Activated CD4-positive, alpha-beta T cell treated with anti-CD3 and anti-CD28 coated beads for 36 hours (primary cell): Measurements from ENCODE around the gene GIPC1. TPM values are rescaled to one million over a fixed set of nuclear protein-coding genes. Genes with fewer than 3 reads are reported as not detected.
A peak's percentile ranks its signal among the peaks of the same experiment; 100 is the strongest.

ENCODE experiments used
- ATAC-seq: fragments of 200-7000 bp; cut with Tn5 transposase; one replicate; pipeline ENCODE4 v1.10.0; 2021; ENCODE audit warnings: mild to moderate bottlenecking, moderate library complexity
- CTCF ChIA-PET: fragments of 350-600 bp; sonication (Branson Sonifier 250); formaldehyde crosslinking; loops from one replicate; lab custom pipeline; 2021; ENCODE audit warnings: antibody characterized with exemption; lab: Charles Lee
- POLR2A ChIA-PET: fragments of 350-600 bp; sonication (Branson Sonifier 250); formaldehyde crosslinking; loops from one replicate; lab custom pipeline; 2021; ENCODE audit warnings: antibody characterized with exemption, inconsistent platforms; lab: Charles Lee
- DNase-seq: peaks from one replicate; pipeline ENCODE4 v3.0.0-alpha.2; 2020
- H3K27ac Mint-ChIP-seq: one replicate; pipeline ENCODE4 v1.8.0; 2021; ENCODE audit warnings: mixed read lengths
- H3K27me3 Mint-ChIP-seq: one replicate; pipeline ENCODE4 v1.8.0; 2021; ENCODE audit warnings: mixed read lengths
- H3K36me3 Mint-ChIP-seq: one replicate; pipeline ENCODE4 v1.8.0; 2021; ENCODE audit warnings: low read depth, mixed read lengths
- H3K4me1 Mint-ChIP-seq: one replicate; pipeline ENCODE4 v1.8.0; 2021; ENCODE audit warnings: mixed read lengths
- H3K4me3 Mint-ChIP-seq: one replicate; pipeline ENCODE4 v1.8.0; 2021; ENCODE audit warnings: mild to moderate bottlenecking, moderate library complexity, mixed read lengths
- H3K9me3 Mint-ChIP-seq: one replicate; pipeline ENCODE4 v1.8.0; 2021; ENCODE audit warnings: low read depth, mixed read lengths
- intact Hi-C, 2 experiments: fragments of 100-400 bp; cut with DNase I in 1 of 2; cut with micrococcal nuclease in 1 of 2; formaldehyde crosslinking; loops; one replicate each; pipeline versions ENCODE4 v1.14.2 to v1.15.1; 2022 to 2024; cut with DNase I, micrococcal nuclease
- total RNA-seq, 2 experiments: library from RNA; stranded (reverse); gene quantifications; one replicate each; pipeline ENCODE4 v1.2.3, GENCODE V29; 2021

The GIPC1 gene
- total RNA-seq, 2 experiments from 2014 or later = 19.3 to 25.7 TPM

DNA sequence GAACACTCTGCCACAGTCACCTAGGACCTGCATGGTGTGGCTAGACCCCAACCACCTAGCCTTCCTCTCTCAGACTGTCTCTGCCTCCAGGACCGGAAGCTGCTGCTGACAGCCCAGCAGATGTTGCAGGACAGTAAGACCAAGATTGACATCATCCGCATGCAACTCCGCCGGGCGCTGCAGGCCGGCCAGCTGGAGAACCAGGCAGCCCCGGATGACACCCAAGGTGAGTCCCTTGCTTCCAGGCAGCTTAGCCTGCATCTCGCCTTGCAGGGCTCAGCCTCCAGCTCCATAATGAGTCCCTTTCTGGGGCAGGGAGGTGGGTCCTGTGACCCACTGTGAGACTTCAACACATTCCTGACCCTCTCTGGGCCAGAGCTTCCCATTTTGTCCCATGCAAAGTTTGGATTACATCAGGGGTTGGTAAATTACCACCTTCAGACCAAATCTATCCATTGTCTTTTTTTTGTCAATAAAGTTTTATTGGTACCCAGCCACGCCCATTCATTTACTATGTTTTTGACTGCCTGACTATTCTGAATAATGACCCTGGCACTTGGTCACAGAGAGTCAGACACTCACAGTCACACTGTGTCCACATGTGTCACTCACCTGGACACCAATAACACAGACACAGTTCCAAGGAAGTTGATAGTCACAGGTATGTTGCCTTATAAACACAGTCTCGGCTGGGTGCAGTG, 49.4 kb downstream of the GIPC1 start:
- POLR2A ChIA-PET = interaction anchor here (0.6 kb wide), 1 partner anchor 38 kb away, joined by 3 read pairs; no protein-coding TSS in a partner anchor
- H3K36me3 Mint-ChIP-seq = peaks cover 60% of the 10 kb centered on the region
- ATAC-seq = no peak
- H3K27me3 Mint-ChIP-seq = no peaks in the 10 kb centered on the region
- no peak overlapping the region for H3K4me3 Mint-ChIP-seq
- H3K27ac Mint-ChIP-seq = no peak overlapping the region
- intact Hi-C loops = no loop called here
- CTCF ChIA-PET = interaction anchor here (1.5 kb wide), 1 partner anchor 26 kb away, joined by 5 read pairs; no protein-coding TSS in a partner anchor
- no peak for DNase-seq
- no peaks in the 10 kb centered on the region for H3K9me3 Mint-ChIP-seq
- peaks cover 19% of the 10 kb centered on the region for H3K4me1 Mint-ChIP-seq

DNA sequence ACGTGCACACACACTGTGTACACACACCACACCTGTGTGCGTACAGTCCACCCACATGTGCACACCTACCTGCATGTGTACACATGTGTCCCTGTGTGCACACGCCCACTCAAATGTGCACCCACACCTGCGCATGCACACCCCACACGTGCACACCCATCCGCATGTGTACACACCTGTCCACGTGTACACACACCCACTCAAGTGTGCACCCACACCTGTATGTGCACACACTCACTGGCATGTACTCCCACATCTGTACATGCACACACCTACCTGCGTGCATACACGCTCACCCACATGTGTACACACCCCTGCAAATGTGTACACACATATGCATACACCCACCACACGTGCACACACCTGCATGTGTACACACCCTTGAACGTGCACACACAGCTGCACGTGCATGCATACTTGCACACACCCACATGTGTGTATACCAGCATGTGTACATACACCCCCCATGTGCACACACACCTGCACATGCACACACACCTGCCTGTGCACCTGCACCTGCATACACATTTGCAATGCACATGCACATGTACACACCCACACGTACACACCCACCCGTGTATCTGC, 52.2 kb downstream of the GIPC1 start:
- ChIA-PET POLR2A (no interaction called here), CTCF (no interaction called here)
- intact Hi-C loops = no loop called here
- no peaks in the 10 kb centered on the region for H3K9me3 Mint-ChIP-seq
- DNase-seq (no peak), ATAC-seq (no peak)
- no peak overlapping the region for H3K27ac Mint-ChIP-seq
- peaks cover 30% of the 10 kb centered on the region for H3K4me1 Mint-ChIP-seq
- no peak overlapping the region for H3K4me3 Mint-ChIP-seq
- H3K36me3 Mint-ChIP-seq = peaks cover 49% of the 10 kb centered on the region
- no peaks in the 10 kb centered on the region for H3K27me3 Mint-ChIP-seq

DNA sequence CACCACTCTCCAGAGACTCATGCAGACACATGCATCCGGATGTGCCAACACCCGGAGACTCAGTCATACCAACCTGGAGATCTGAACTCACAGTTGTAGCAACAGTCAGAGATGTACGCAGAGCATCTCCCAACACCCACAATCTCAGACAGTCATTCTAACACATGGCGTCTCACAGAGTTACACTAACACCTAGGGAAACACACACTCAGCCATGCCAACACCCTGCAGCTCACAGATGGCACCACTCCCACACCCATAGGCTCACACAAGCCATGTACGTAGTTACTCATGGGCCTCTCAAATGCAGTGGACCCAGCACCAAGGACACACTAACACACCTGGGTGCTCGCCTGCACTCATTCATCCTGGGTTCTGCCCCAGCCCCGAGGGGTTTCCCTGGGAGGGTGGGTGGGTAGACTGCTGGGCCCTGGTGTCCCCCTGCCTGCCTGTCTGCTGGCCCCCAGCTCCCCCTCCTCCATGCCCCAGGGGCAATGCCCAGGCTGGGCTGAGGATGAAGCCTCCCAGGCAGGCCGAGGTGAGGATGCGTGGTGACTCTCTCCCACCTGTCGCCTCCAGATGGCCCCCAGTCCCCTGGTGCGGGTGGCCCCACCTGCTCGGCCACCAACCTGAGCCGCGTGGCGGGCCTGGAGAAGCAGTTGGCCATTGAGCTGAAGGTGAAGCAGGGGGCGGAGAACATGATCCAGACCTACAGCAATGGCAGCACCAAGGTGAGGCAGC, 52.9 kb downstream of the GIPC1 start:
- H3K9me3 Mint-ChIP-seq = no peaks in the 10 kb centered on the region
- peaks cover 34% of the 10 kb centered on the region for H3K4me1 Mint-ChIP-seq
- intact Hi-C loops = no loop called here
- no peak overlapping the region for H3K27ac Mint-ChIP-seq
- no peak overlapping the region for H3K4me3 Mint-ChIP-seq
- ChIA-PET CTCF (no interaction called here), POLR2A (no interaction called here)
- peaks cover 46% of the 10 kb centered on the region for H3K36me3 Mint-ChIP-seq
- no peak for ATAC-seq
- no peak for DNase-seq
- H3K27me3 Mint-ChIP-seq = no peaks in the 10 kb centered on the region

DNA sequence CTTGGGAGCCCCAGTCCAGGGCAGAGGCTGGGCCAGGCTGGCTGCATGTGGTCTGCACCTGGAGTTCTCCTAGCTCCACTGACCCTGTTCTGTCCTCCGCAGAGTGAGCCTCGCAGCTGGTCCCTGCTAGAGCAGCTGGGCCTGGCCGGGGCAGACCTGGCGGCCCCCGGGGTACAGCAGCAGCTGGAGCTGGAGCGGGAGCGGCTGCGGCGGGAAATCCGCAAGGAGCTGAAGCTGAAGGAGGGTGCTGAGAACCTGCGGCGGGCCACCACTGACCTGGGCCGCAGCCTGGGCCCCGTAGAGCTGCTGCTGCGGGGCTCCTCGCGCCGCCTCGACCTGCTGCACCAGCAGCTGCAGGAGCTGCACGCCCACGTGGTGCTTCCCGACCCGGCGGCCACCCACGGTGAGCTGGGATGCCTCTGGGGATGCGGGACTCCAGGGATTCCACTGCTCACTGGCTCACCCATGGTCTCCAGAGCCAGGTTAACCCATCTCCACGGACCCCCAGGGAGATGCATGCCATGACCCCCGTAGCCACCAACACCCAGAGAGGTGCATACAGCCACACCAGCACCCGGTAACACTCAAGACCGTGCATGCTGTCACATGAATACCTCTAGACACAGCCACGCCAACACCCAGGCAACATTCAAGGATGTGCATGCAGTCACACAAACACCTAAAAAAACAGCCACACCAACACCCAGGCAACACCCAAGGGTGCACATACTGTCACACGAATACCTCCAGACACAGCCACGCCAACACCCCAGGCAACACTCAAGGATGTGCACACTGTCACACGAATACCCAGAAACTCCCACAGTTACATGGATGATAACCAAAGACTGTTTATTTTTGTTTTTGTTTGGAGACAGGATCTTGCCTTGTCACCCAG, 54.6 kb downstream of the GIPC1 start:
- peaks cover 42% of the 10 kb centered on the region for H3K4me1 Mint-ChIP-seq
- POLR2A ChIA-PET = no interaction called here
- intact Hi-C loops = no loop called here
- H3K4me3 Mint-ChIP-seq = peak overlapping the region; percentile 84
- no peaks in the 10 kb centered on the region for H3K9me3 Mint-ChIP-seq
- peak overlapping the region; percentile 43 for H3K27ac Mint-ChIP-seq
- CTCF ChIA-PET = interaction anchor here (0.6 to 0.8 kb wide), 3 partner anchors 13 to 209 kb away, joined by 3 read pairs; no protein-coding TSS in a partner anchor
- H3K27me3 Mint-ChIP-seq = no peaks in the 10 kb centered on the region
- no peak for ATAC-seq
- H3K36me3 Mint-ChIP-seq = peaks cover 40% of the 10 kb centered on the region
- no peak for DNase-seq

DNA sequence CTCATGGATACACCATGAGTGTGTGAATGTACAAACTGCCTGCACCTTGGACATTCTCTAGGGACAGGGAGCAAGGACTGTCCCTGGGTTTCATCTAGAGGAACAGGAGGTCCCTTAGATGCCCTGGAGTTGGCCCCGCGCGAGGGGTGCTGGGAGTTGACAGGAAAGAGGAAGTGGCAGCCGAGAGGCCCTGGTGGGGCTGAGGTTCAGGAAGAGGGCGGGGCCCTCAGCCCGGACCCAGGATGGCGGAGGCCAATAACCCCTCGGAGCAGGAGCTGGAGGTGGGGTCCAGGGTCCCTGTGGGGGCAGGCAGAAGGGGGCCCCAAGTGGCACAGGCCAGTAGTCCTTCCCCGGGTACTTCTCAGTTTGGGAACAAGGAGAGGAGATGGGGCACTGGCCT, 55.9 kb downstream of the GIPC1 start:
- ATAC-seq = peak; percentile 98
- Mint-ChIP-seq H3K27ac (peak overlapping the region; percentile 92), H3K27me3 (no peaks in the 10 kb centered on the region), H3K4me3 (peak overlapping the region; percentile 84), H3K9me3 (no peaks in the 10 kb centered on the region), H3K4me1 (peaks cover 46% of the 10 kb centered on the region), H3K36me3 (peaks cover 37% of the 10 kb centered on the region)
- intact Hi-C loops = no loop called here
- CTCF ChIA-PET = interaction anchor here (0.7 kb wide), 2 partner anchors 11 to 303 kb away, joined by 4 read pairs; partner anchors contain the start of gene ASF1B
- POLR2A ChIA-PET = interaction anchor here (0.6 kb wide), 1 partner anchor 15 kb away, joined by 4 read pairs; no protein-coding TSS in a partner anchor
- peak; percentile 89 for DNase-seq

DNA sequence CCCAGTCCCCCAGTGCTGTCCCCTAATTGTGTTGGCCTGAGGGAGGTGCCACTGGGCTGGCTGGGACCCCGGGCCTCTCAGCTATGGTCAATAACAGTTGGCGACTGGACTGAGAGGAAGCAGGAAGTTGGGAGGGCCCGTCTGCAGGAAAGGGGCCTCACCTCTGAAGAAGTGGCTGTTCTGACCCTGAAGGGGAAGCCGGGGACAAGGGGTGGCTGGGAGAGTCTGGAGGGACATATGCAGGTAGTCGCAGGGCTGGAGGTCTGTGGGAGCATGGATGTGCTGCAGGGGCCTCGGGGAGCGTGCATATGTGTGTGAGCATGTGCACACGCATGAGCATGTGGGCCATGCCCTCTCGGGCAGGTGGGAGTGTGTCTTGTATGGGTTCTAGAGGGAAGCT, 56.9 kb downstream of the GIPC1 start:
- Mint-ChIP-seq H3K27me3 (no peaks in the 10 kb centered on the region), H3K27ac (peak overlapping the region; percentile 92), H3K36me3 (peaks cover 28% of the 10 kb centered on the region), H3K4me1 (peaks cover 51% of the 10 kb centered on the region), H3K9me3 (no peaks in the 10 kb centered on the region), H3K4me3 (peak overlapping the region; percentile 84)
- intact Hi-C loops = loop anchor here in 1 of 2 experiments (10.0 kb wide), 1 partner anchor 1566 kb away; no protein-coding TSS in a partner anchor
- ChIA-PET CTCF (interaction anchor here (0.6 kb wide), 1 partner anchor 380 kb away, joined by 3 read pairs; no protein-coding TSS in a partner anchor), POLR2A (interaction anchor here (0.6 kb wide), 2 partner anchors 38 to 499 kb away, joined by 4 read pairs; no protein-coding TSS in a partner anchor)
- no peak for DNase-seq
- no peak for ATAC-seq

DNA sequence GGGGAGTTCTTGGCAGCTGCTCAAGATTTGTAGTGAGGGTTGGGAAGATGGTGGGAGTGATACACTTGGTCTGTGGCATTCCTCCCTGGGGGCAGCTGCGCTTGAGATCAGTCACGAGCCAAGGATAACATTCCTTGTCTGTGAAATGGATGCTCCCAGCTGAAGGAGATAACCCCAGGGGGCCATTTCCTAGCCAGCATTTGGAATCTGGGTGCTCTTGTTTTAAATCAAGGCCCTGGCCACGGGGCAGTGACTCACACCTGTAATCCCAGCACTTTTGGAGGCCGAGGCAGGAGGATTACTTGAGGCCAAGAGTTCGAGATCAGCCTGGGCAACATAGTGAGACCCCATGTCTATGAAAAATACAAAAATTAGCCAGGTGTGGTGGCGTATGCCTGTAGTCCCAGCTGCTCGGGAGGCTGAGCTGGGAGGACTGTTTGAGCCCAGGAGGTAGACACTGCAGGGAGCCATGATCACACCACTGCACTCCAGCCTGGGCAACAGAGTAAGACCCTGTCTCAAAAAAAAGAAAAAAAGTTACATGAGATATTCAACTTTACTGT, 58.3 kb downstream of the GIPC1 start:
- H3K27ac Mint-ChIP-seq = peak overlapping the region; percentile 23

DNA sequence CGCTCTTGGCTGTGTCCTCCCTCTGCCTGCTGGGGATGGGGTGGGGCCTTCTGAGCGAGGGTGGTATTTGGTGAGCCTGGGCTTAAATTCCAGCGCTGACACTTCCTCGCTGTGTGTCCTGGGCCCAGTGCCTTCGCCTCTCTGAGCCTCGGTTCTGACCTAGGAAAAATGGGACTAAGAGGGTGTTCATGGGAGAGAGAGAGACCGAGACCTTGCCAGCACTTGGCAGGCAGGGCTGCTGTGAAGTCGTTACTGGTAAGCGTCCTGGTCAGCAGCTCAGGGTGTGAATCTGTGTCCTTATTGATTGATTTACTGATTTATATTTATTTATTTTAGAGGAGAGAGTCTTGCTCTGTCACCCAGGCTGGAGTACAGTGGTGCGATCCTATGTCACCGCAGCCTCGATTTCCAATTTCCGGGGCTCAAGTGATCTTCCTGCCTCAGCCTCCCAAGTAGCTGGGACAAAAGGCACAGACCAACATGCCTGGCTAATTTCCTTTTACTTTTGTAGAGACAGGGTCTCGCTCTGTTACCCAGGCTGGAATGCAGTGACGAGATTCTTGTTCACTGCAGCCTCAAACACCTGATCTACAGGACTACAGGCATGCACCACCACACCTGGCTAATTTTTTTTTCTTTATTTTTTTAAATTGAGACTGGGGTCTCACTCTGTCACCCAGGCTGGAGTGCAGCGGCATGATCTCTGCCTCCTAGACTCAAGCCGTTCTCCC, 60.4 kb downstream of the GIPC1 start:
- ATAC-seq = no peak
- no peak for DNase-seq
- H3K4me1 Mint-ChIP-seq = peaks cover 49% of the 10 kb centered on the region
- peak overlapping the region; percentile 71 for H3K27ac Mint-ChIP-seq
- peaks cover 10% of the 10 kb centered on the region for H3K36me3 Mint-ChIP-seq
- H3K9me3 Mint-ChIP-seq = no peaks in the 10 kb centered on the region
- H3K4me3 Mint-ChIP-seq = peak overlapping the region; percentile 63
- POLR2A ChIA-PET = no interaction called here
- CTCF ChIA-PET = no interaction called here
- H3K27me3 Mint-ChIP-seq = no peaks in the 10 kb centered on the region
- intact Hi-C loops = loop anchor here in 1 of 2 experiments (10.0 kb wide), 1 partner anchor 1569 kb away; no protein-coding TSS in a partner anchor

More for the DNA sequence above, 58.3 kb downstream of the GIPC1 start:
- intact Hi-C loops = loop anchor here in 1 of 2 experiments (10.0 kb wide), 1 partner anchor 1567 kb away; no protein-coding TSS in a partner anchor
- ChIA-PET POLR2A (interaction anchor here (0.6 kb wide), 1 partner anchor 75 kb away, joined by 4 read pairs; no protein-coding TSS in a partner anchor), CTCF (interaction anchor here (0.6 to 1.0 kb wide), 2 partner anchors 42 to 67 kb away, joined by 3 to 4 read pairs; no protein-coding TSS in a partner anchor)
- Mint-ChIP-seq H3K4me1 (peaks cover 48% of the 10 kb centered on the region), H3K27me3 (no peaks in the 10 kb centered on the region), H3K4me3 (no peak overlapping the region), H3K9me3 (no peaks in the 10 kb centered on the region), H3K36me3 (peaks cover 16% of the 10 kb centered on the region)
- no peak for ATAC-seq
- no peak for DNase-seq

DNA sequence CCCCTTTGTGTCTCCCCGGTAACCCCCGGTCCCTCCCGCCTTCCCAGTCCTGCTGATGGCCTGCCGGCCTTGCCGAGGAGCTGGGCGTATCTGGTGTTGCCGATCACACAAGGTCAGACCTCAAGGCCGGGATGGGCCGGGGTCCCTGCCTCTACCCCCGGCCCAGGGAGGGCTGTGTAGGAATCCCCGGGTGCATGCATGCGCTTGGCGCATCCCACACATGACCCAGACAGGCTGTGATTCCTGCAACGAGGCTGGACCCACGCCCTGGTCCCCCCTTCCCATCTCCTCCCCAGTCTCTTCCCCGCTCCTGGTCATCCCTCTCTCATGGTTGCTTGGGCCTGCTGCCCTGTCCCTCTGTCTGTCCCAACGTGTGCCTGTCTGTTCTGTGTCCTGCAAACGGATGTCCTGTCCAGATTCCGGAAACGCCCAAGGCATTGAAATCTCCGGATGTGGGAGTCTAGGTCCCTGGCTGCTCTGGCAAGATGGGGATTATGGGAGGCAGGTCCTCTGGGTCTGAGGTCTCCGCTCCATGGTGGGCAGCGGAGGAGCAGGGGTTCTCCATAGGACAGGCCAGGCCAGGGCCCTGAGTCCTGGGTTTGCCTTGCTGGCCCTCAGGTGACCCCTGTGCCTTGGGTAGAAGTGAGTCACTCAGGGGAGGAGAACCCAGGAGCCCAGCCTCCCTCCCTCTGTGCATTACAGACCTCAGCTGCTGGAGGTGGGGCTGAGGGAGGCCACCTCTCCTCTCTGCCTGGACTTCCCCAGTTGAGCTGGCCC, 61.2 kb downstream of the GIPC1 start:
- H3K36me3 Mint-ChIP-seq = peaks cover 5% of the 10 kb centered on the region
- peak; percentile 77 for DNase-seq
- no peaks in the 10 kb centered on the region for H3K27me3 Mint-ChIP-seq
- intact Hi-C loops = loop anchor here in 1 of 2 experiments (5.0 to 10.0 kb wide), 2 partner anchors 253 to 1570 kb away; no protein-coding TSS in a partner anchor
- peak; percentile 83 for ATAC-seq
- CTCF ChIA-PET = no interaction called here
- peaks cover 41% of the 10 kb centered on the region for H3K4me1 Mint-ChIP-seq
- POLR2A ChIA-PET = no interaction called here
- H3K27ac Mint-ChIP-seq = peak overlapping the region; percentile 71
- H3K9me3 Mint-ChIP-seq = no peaks in the 10 kb centered on the region
- peak overlapping the region; percentile 63 for H3K4me3 Mint-ChIP-seq
